HEK293 (cell line): ENCODE results near the gene TRPV6.

Source experiments
- CTCF ChIA-PET: fragments of 350-600 bp; formaldehyde crosslinking; extraction: SDS; loops from one replicate; lab custom pipeline; 2021; ENCODE audit warnings: antibody characterized with exemption; lab: Yijun Ruan, JAX
- POLR2A ChIA-PET: fragments of 300-600 bp; formaldehyde crosslinking; extraction: SDS; loops from one replicate; lab custom pipeline; 2020; ENCODE audit warnings: antibody characterized with exemption, inconsistent platforms; lab: Yijun Ruan, JAX
- H3K27ac ChIP-seq: fragments of 200-500 bp; sonication (Bioruptor generic); 2 replicates; pipeline ENCODE4 v1.5.1; 2014; ENCODE audit warnings: low read depth, low read length, control low read depth, inconsistent platforms; ENCODE audit errors: extremely low read depth
- H3K36me3 ChIP-seq, 2 experiments: fragments of 200-500 bp in 1 of 2; sonication (Bioruptor generic) in 1 of 2; 1 replicate in 1 of 2; 2 replicates in 1 of 2; pipeline ENCODE4 v1.5.1; 2014 to 2017; ENCODE audit warnings: inconsistent platforms in 2 of 2, low read length in 2 of 2; ENCODE audit not compliant: control insufficient read depth in 2 of 2, insufficient read depth in 1 of 2
- H3K4me1 ChIP-seq: fragments of 200-500 bp; sonication (Bioruptor generic); 2 replicates; pipeline ENCODE4 v1.5.1; 2014; ENCODE audit warnings: mild to moderate bottlenecking, low read length, inconsistent platforms; ENCODE audit not compliant: control insufficient read depth, insufficient read depth
- H3K4me3 ChIP-seq: 2 replicates; pipeline ENCODE4 v1.5.1; 2011; ENCODE audit warnings: low read depth, mild to moderate bottlenecking, control low read depth, low read length, moderate library complexity
- H3K9me3 ChIP-seq: fragments of 200-500 bp; sonication (Bioruptor generic); 2 replicates; pipeline ENCODE4 v1.5.1; 2014; ENCODE audit warnings: low read depth, low read length, inconsistent platforms; ENCODE audit not compliant: control insufficient read depth, insufficient read depth
- GLIS1 ChIP-seq: fragments of 450-650 bp; formaldehyde crosslinking; IDR thresholded peaks from 2 replicates; pipeline ENCODE4 v1.5.1; 2016; ENCODE audit warnings: missing biosample characterization, missing genetic modification characterization
- SCRT2 ChIP-seq: fragments of 450-650 bp; formaldehyde crosslinking; IDR thresholded peaks from 2 replicates; pipeline ENCODE4 v1.5.1; 2016; ENCODE audit warnings: missing biosample characterization, missing genetic modification characterization
- SETDB1 ChIP-seq: IDR thresholded peaks from one replicate; pipeline ENCODE4 v1.6.1; 2017; ENCODE audit warnings: mild to moderate bottlenecking, low read length, moderate library complexity, mixed read lengths; ENCODE audit not compliant: insufficient read length
- TSHZ1 ChIP-seq: fragments of 450-650 bp; formaldehyde crosslinking; IDR thresholded peaks from 2 replicates; pipeline ENCODE4 v1.5.1; 2016; ENCODE audit warnings: missing biosample characterization, missing genetic modification characterization, borderline replicate concordance
- ZFP3 ChIP-seq: fragments of 450-650 bp; formaldehyde crosslinking; IDR thresholded peaks from 2 replicates; pipeline ENCODE4 v1.5.1; 2016; ENCODE audit warnings: low read depth, missing biosample characterization, missing genetic modification characterization
- ZNF132 ChIP-seq: fragments of 450-650 bp; formaldehyde crosslinking; IDR thresholded peaks from 2 replicates; pipeline ENCODE4 v1.5.1; 2017; ENCODE audit warnings: missing biosample characterization, missing genetic modification characterization, borderline replicate concordance
- ZNF138 ChIP-seq: fragments of 450-650 bp; formaldehyde crosslinking; IDR thresholded peaks from 2 replicates; pipeline ENCODE4 v1.5.1; 2016; ENCODE audit warnings: missing biosample characterization, missing genetic modification characterization, borderline replicate concordance
- ZNF146 ChIP-seq: fragments of 450-650 bp; formaldehyde crosslinking; IDR thresholded peaks from 2 replicates; pipeline ENCODE4 v1.5.1; 2016; ENCODE audit warnings: missing biosample characterization, missing genetic modification characterization
- ZNF184 ChIP-seq: fragments of 450-650 bp; IDR thresholded peaks from 2 replicates; pipeline ENCODE4 v1.5.1; 2018; ENCODE audit warnings: missing biosample characterization, mild to moderate bottlenecking, missing genetic modification characterization
- ZNF292 ChIP-seq: fragments of 450-650 bp; formaldehyde crosslinking; IDR thresholded peaks from 2 replicates; pipeline ENCODE4 v1.5.1; 2016; ENCODE audit warnings: low read depth, missing biosample characterization, missing genetic modification characterization, borderline replicate concordance
- ZNF37A ChIP-seq: fragments of 450-650 bp; IDR thresholded peaks from 2 replicates; pipeline ENCODE4 v1.5.1; 2018; ENCODE audit warnings: missing biosample characterization, missing genetic modification characterization
- ZNF76 ChIP-seq: fragments of 450-650 bp; formaldehyde crosslinking; IDR thresholded peaks from 2 replicates; pipeline ENCODE4; 2016; ENCODE audit warnings: low read depth, missing biosample characterization, missing genetic modification characterization, borderline replicate concordance
- ZXDB ChIP-seq: fragments of 450-650 bp; formaldehyde crosslinking; IDR thresholded peaks from 2 replicates; pipeline ENCODE4 v1.5.1; 2016; ENCODE audit warnings: missing biosample characterization, missing genetic modification characterization
- TF ChIP-seq, protein P1 (sequence below): fragments of 450-650 bp; formaldehyde crosslinking; IDR thresholded peaks from 2 replicates; pipeline ENCODE4 v1.5.1; 2016; ENCODE audit warnings: missing biosample characterization, missing genetic modification characterization
- TF ChIP-seq, protein P2 (sequence below): fragments of 450-650 bp; formaldehyde crosslinking; conservative IDR thresholded peaks from 2 replicates; pipeline ENCODE4 v1.5.1; 2016; ENCODE audit warnings: low read depth, missing biosample characterization, missing genetic modification characterization
- TF ChIP-seq, protein P3 (sequence below): fragments of 450-650 bp; formaldehyde crosslinking; IDR thresholded peaks from 2 replicates; pipeline ENCODE4 v1.5.1; 2016; ENCODE audit warnings: missing biosample characterization, missing genetic modification characterization, low read depth

The TRPV6 gene

GRCh38 chr7:142864980-142865747 is 20.4 kb downstream of the TRPV6 start:
- CTCF ChIA-PET: interaction anchor here (0.5 to 2.9 kb wide), 14 partner anchors 8 to 376 kb away, joined by 3 to 18 read pairs (median 3); partner anchors contain the start of gene EPHB6
- Histone ChIP-seq H3K4me1 (no peaks in the 10 kb centered on the region), H3K36me3 (peaks cover 0 to 9% of the 10 kb centered on the region in 2 experiments; a peak in 1 of 3 replicates), H3K9me3 (no peaks in the 10 kb centered on the region), H3K4me3 (no peak overlapping the region), H3K27ac (no peak overlapping the region)
- POLR2A ChIA-PET: no interaction called here
- TF ChIP-seq ZNF132 (tag by site-specific recombination) (no peak), ZNF138 (no peak)

DNA sequence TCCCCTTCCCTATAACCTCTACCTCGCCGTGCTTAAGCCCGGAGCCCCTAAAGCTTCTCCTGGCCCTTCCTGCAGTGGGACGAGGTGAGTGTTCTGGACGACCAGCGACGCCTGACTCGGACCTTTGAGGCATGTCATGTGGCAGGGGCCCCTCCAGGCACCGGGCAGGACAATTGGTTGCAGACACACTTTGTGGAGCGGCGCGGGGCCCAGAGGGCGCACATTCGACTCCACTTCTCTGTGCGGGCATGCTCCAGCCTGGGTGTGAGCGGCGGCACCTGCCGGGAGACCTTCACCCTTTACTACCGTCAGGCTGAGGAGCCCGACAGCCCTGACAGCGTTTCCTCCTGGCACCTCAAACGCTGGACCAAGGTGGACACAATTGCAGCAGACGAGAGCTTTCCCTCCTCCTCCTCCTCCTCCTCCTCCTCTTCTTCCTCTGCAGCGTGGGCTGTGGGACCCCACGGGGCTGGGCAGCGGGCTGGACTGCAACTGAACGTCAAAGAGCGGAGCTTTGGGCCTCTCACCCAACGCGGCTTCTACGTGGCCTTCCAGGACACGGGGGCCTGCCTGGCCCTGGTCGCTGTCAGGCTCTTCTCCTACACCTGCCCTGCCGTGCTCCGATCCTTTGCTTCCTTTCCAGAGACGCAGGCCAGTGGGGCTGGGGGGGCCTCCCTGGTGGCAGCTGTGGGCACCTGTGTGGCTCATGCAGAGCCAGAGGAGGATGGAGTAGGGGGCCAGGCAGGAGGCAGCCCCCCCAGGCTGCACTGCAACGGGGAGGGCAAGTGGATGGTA is 21.5 kb downstream of the TRPV6 start:
- peak; percentile 40; the same call in 1 of the 2 replicates for TF ChIP-seq GLIS1
- TF ChIP-seq ZNF292 (tag by site-specific recombination): no peak
- Histone ChIP-seq H3K4me1 (no peaks in the 10 kb centered on the region), H3K4me3 (no peak overlapping the region), H3K9me3 (no peaks in the 10 kb centered on the region), H3K36me3 (peaks cover 0 to 5% of the 10 kb centered on the region in 2 experiments; a peak in 1 of 3 replicates), H3K27ac (no peak overlapping the region)
- CTCF ChIA-PET: interaction anchor here (1.0 to 5.5 kb wide), 4 partner anchors 8 to 16 kb away, joined by 3 to 24 read pairs (median 4); no protein-coding TSS in a partner anchor
- POLR2A ChIA-PET: no interaction called here

DNA sequence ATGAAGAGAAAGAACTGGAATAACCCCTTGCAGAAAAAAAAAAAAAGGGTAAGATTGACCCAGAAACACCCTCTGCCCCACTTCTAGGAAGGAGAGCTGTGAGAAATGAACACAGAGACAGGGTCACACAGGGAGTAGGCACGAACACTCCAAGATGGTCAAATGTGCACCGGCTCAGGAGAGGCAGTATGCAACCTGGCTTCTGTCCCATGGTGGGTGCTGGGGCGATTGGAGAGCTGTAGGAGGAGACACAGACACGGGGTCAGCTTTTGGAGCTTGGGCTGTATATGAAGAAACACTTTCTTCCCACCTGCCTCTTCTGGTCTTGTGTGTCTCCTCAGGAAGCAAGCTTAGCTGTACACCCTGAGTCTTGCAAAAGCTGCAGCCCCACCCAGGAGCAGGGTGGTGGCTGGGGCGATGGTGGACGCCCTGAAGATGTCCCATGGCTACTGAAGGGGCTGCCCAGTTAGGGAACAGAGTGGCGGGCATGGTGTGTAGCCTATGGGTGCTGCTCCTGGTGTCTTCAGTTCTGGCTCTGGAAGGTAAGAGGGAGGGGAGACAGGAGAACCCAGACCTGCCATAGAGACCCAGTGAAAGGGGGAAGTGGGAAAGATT is 22.7 kb downstream of the TRPV6 start:
- no peaks in the 10 kb centered on the region for H3K4me1 ChIP-seq
- H3K36me3 ChIP-seq: peaks cover 0 to 5% of the 10 kb centered on the region in 2 experiments; a peak in 1 of 3 replicates
- H3K27ac ChIP-seq: no peak overlapping the region
- ChIA-PET POLR2A (no interaction called here), CTCF (interaction anchor here (0.7 to 5.5 kb wide), 3 partner anchors 9 to 259 kb away, joined by 3 to 24 read pairs (median 3); no protein-coding TSS in a partner anchor)
- H3K9me3 ChIP-seq: no peaks in the 10 kb centered on the region
- no peak overlapping the region for H3K4me3 ChIP-seq
- TF ChIP-seq ZNF76 (no peak), SCRT2 (no peak), ZNF184 (tag by site-specific recombination) (no peak), ZNF138 (no peak), ZNF37A (no peak), ZFP3 (no peak), ZXDB (tag by site-specific recombination) (no peak), TSHZ1 (tag by site-specific recombination) (no peak), ZNF146 (tag by site-specific recombination) (no peak), SETDB1 (no peak)
- TF ChIP-seq, protein P1, sequence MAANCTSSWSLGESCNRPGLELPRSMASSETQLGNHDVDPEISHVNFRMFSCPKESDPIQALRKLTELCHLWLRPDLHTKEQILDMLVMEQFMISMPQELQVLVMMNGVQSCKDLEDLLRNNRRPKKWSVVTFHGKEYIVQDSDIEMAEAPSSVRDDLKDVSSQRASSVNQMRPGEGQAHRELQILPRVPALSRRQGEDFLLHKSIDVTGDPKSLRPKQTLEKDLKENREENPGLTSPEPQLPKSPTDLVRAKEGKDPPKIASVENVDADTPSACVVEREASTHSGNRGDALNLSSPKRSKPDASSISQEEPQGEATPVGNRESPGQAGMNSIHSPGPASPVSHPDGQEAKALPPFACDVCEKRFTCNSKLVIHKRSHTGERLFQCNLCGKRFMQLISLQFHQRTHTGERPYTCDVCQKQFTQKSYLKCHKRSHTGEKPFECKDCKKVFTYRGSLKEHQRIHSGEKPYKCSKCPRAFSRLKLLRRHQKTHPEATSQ: no peak
- TF ChIP-seq, protein P2, sequence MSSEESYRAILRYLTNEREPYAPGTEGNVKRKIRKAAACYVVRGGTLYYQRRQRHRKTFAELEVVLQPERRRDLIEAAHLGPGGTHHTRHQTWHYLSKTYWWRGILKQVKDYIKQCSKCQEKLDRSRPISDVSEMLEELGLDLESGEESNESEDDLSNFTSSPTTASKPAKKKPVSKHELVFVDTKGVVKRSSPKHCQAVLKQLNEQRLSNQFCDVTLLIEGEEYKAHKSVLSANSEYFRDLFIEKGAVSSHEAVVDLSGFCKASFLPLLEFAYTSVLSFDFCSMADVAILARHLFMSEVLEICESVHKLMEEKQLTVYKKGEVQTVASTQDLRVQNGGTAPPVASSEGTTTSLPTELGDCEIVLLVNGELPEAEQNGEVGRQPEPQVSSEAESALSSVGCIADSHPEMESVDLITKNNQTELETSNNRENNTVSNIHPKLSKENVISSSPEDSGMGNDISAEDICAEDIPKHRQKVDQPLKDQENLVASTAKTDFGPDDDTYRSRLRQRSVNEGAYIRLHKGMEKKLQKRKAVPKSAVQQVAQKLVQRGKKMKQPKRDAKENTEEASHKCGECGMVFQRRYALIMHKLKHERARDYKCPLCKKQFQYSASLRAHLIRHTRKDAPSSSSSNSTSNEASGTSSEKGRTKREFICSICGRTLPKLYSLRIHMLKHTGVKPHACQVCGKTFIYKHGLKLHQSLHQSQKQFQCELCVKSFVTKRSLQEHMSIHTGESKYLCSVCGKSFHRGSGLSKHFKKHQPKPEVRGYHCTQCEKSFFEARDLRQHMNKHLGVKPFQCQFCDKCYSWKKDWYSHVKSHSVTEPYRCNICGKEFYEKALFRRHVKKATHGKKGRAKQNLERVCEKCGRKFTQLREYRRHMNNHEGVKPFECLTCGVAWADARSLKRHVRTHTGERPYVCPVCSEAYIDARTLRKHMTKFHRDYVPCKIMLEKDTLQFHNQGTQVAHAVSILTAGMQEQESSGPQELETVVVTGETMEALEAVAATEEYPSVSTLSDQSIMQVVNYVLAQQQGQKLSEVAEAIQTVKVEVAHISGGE (tag by site-specific recombination): no peak
- TF ChIP-seq, protein P3, sequence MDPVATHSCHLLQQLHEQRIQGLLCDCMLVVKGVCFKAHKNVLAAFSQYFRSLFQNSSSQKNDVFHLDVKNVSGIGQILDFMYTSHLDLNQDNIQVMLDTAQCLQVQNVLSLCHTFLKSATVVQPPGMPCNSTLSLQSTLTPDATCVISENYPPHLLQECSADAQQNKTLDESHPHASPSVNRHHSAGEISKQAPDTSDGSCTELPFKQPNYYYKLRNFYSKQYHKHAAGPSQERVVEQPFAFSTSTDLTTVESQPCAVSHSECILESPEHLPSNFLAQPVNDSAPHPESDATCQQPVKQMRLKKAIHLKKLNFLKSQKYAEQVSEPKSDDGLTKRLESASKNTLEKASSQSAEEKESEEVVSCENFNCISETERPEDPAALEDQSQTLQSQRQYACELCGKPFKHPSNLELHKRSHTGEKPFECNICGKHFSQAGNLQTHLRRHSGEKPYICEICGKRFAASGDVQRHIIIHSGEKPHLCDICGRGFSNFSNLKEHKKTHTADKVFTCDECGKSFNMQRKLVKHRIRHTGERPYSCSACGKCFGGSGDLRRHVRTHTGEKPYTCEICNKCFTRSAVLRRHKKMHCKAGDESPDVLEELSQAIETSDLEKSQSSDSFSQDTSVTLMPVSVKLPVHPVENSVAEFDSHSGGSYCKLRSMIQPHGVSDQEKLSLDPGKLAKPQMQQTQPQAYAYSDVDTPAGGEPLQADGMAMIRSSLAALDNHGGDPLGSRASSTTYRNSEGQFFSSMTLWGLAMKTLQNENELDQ (tag by site-specific recombination): no peak
